GM18502 (cell line): ENCODE data around the gene HDAC4.

Experiments
- ATAC-seq: cut with Tn5 transposase; IDR thresholded peaks from one replicate; pipeline ENCODE4 v1.9.1; 2021; ENCODE audit warnings: mild to moderate bottlenecking; ENCODE audit not compliant: unreplicated experiment, poor library complexity

The HDAC4 gene

GRCh38 chr2:239110595-239111048, 290.2 kb downstream of the HDAC4 start:
- no peak for ATAC-seq

GRCh38 chr2:239109928-239110545, 290.8 kb downstream of the HDAC4 start:
- ATAC-seq: no peak

- no peak for ATAC-seq
These were observed 291.5 kb downstream of the HDAC4 start for GRCh38 chr2:239109041-239109927.

GRCh38 chr2:239108459-239108858, 292.4 kb downstream of the HDAC4 start:
- ATAC-seq: no peak

- ATAC-seq: no peak
These were observed 292.9 kb downstream of the HDAC4 start for GRCh38 chr2:239107936-239108335.

GRCh38 chr2:239106966-239107365, 293.9 kb downstream of the HDAC4 start:
- ATAC-seq: no peak

- ATAC-seq: no peak
These were observed 294.4 kb downstream of the HDAC4 start for GRCh38 chr2:239106314-239106908.

GRCh38 chr2:239105234-239105633, 295.6 kb downstream of the HDAC4 start:
- ATAC-seq: no peak

- ATAC-seq: no peak
These were observed 296.0 kb downstream of the HDAC4 start for GRCh38 chr2:239104800-239105199.

- ATAC-seq: no peak
These were observed 297.4 kb downstream of the HDAC4 start for GRCh38 chr2:239103125-239104098.

GRCh38 chr2:239102266-239102665, 298.6 kb downstream of the HDAC4 start:
- no peak for ATAC-seq

GRCh38 chr2:239101807-239102206, 299.0 kb downstream of the HDAC4 start:
- no peak for ATAC-seq

- ATAC-seq: no peak
These were observed 299.7 kb downstream of the HDAC4 start for GRCh38 chr2:239101071-239101470.

- ATAC-seq: no peak
These were observed 301.3 kb downstream of the HDAC4 start for GRCh38 chr2:239099474-239099873.

GRCh38 chr2:239098288-239098970, 302.4 kb downstream of the HDAC4 start:
- no peak for ATAC-seq

GRCh38 chr2:239097428-239097696, 303.5 kb downstream of the HDAC4 start:
- ATAC-seq: no peak

GRCh38 chr2:239096676-239097427, 304.0 kb downstream of the HDAC4 start:
- no peak for ATAC-seq

GRCh38 chr2:239095460-239096081, 305.2 kb downstream of the HDAC4 start:
- no peak for ATAC-seq

GRCh38 chr2:239094867-239095266, 306.0 kb downstream of the HDAC4 start:
- ATAC-seq: no peak
